RWPE2 (cell line): ENCODE data around the gene VIL1.

Experiments used
- ATAC-seq: fragments of 200-7000 bp; cut with Tn5 transposase; 3 replicates; pipeline ENCODE4 v1.9.1; 2021; ENCODE audit warnings: low read depth
- DNase-seq: peaks from one replicate; pipeline ENCODE4 v3.0.0-alpha.2; 2020; ENCODE audit warnings: low spot score
- H3K27ac ChIP-seq: fragments of 450-650 bp; 2 replicates; pipeline ENCODE4 v1.5.1; 2017; ENCODE audit warnings: mild to moderate bottlenecking; ENCODE audit not compliant: poor library complexity, severe bottlenecking
- H3K27me3 ChIP-seq: fragments of 250-450 bp; sonication (Bioruptor Pico); 2 replicates; pipeline ENCODE4 v1.5.1; 2021; ENCODE audit warnings: mild to moderate bottlenecking, moderate library complexity; ENCODE audit not compliant: insufficient read depth, poor library complexity, severe bottlenecking
- H3K36me3 ChIP-seq: fragments of 250-450 bp; sonication (Bioruptor Pico); 2 replicates; pipeline ENCODE4 v1.5.1; 2020; ENCODE audit warnings: low read depth, mild to moderate bottlenecking, moderate library complexity
- H3K4me1 ChIP-seq: fragments of 250-450 bp; sonication (Bioruptor Pico); 2 replicates; pipeline ENCODE4 v1.5.1; 2021; ENCODE audit warnings: mild to moderate bottlenecking, moderate library complexity; ENCODE audit not compliant: insufficient read depth, poor library complexity, severe bottlenecking
- H3K4me3 ChIP-seq: fragments of 250-450 bp; sonication (Bioruptor Pico); 2 replicates; pipeline ENCODE4 v1.5.1; 2021; ENCODE audit warnings: mild to moderate bottlenecking, moderate library complexity; ENCODE audit not compliant: severe bottlenecking
- H3K9me3 ChIP-seq: fragments of 250-450 bp; sonication (Bioruptor Pico); 2 replicates; pipeline ENCODE4 v1.5.1; 2021; ENCODE audit warnings: mild to moderate bottlenecking, moderate library complexity; ENCODE audit not compliant: severe bottlenecking
- TF ChIP-seq, protein P1 (sequence below): fragments of 450-650 bp; IDR thresholded peaks from one replicate; pipeline ENCODE4 v1.5.1; 2017; ENCODE audit warnings: mild to moderate bottlenecking, moderate library complexity; ENCODE audit not compliant: poor library complexity, severe bottlenecking

Gene VIL1

DNA sequence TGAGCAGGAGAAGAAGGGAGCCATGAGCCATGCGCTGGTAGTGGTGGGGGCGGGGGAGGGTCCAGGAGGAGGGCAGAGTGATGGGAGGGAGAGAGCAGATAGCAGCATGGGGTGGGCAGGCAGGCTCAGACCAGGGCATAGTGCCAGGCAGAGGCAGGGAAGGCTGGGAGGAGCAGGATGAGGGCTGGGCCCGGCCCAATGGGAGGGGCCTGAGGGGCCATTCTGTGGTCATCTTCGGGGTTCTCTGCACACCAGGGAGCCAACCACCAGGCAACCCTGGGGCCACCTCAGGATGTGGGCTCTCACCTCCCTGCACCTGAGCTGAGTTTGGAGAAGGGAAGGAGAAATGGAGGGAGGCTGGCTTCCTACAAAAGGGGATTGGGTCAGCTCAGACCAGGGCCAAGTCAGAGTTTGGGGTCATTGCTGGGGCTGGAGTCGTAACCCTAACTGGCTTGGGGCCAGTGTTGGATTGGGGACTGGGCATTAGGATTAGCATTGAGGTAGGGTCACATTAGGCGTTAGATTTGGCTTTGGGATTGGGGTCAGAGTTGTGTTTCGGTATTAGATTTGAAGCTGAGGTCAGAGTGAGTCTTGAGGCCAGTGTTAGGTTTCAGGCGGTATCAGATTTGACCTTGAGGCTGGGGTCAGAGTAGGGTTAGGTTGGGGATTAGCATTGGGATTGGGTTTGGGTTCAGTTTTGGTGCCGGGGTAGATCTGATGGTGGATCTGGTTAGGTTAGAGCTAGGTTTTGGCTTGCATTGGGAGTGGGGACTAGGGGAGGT, 11.2 kb downstream of the VIL1 start:
- Histone ChIP-seq H3K27me3 (no peaks in the 10 kb centered on the region), H3K4me3 (no peak overlapping the region), H3K4me1 (no peaks in the 10 kb centered on the region), H3K9me3 (no peaks in the 10 kb centered on the region), H3K36me3 (no peaks in the 10 kb centered on the region), H3K27ac (no peak overlapping the region)
- peak; percentile 6 for DNase-seq
- TF ChIP-seq, protein P1, sequence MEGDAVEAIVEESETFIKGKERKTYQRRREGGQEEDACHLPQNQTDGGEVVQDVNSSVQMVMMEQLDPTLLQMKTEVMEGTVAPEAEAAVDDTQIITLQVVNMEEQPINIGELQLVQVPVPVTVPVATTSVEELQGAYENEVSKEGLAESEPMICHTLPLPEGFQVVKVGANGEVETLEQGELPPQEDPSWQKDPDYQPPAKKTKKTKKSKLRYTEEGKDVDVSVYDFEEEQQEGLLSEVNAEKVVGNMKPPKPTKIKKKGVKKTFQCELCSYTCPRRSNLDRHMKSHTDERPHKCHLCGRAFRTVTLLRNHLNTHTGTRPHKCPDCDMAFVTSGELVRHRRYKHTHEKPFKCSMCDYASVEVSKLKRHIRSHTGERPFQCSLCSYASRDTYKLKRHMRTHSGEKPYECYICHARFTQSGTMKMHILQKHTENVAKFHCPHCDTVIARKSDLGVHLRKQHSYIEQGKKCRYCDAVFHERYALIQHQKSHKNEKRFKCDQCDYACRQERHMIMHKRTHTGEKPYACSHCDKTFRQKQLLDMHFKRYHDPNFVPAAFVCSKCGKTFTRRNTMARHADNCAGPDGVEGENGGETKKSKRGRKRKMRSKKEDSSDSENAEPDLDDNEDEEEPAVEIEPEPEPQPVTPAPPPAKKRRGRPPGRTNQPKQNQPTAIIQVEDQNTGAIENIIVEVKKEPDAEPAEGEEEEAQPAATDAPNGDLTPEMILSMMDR: no peak
- no peak; the same call in 2 of the 3 replicates for ATAC-seq

GRCh38 chr2:218430721-218431120, 11.8 kb downstream of the VIL1 start:
- DNase-seq (peak; percentile 43), ATAC-seq (no peak)
- Histone ChIP-seq H3K4me1 (no peaks in the 10 kb centered on the region), H3K27me3 (no peaks in the 10 kb centered on the region), H3K36me3 (no peaks in the 10 kb centered on the region), H3K4me3 (no peak overlapping the region), H3K9me3 (no peaks in the 10 kb centered on the region), H3K27ac (no peak overlapping the region)
- TF ChIP-seq, protein P1: no peak

GRCh38 chr2:218431878-218432277, 13.0 kb downstream of the VIL1 start:
- H3K9me3 ChIP-seq: no peaks in the 10 kb centered on the region
- H3K27ac ChIP-seq: no peak overlapping the region
- no peaks in the 10 kb centered on the region for H3K27me3 ChIP-seq
- H3K4me1 ChIP-seq: no peaks in the 10 kb centered on the region
- DNase-seq (peak; percentile 24), ATAC-seq (no peak)
- TF ChIP-seq, protein P1: no peak
- H3K4me3 ChIP-seq: no peak overlapping the region
- H3K36me3 ChIP-seq: no peaks in the 10 kb centered on the region

DNA sequence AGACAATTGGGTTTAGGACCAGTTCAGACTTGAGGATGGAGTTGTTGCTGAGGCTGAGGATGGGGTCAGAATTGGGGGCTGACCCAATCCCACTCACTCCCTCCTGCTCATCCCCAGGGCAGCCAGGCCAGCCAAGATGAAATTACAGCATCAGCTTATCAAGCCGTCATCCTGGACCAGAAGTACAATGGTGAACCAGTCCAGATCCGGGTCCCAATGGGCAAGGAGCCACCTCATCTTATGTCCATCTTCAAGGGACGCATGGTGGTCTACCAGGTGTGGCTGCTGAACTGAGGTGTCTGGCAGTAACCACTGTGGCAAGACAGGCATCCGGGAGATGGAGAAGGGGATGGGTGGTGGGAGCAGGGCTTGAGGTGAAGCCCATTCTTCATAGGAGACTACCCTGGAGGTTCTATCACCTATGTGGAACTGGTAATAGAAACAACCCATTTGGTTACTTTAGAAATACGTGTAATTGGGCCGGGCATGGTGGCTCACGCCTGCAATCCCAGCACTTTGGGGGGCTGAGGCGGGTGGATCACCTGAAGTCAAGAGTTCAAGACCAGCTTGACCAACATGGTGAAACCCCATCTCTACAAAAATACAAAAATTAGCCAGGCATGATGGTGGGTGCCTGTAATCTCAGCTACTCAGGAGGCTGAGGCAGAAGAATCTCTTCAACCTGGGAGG, 13.9 kb downstream of the VIL1 start:
- H3K9me3 ChIP-seq: no peaks in the 10 kb centered on the region
- no peak for ATAC-seq
- TF ChIP-seq, protein P1: no peak
- no peaks in the 10 kb centered on the region for H3K4me1 ChIP-seq
- H3K36me3 ChIP-seq: no peaks in the 10 kb centered on the region
- H3K27ac ChIP-seq: no peak overlapping the region
- peak; percentile 36 for DNase-seq
- H3K4me3 ChIP-seq: no peak overlapping the region
- no peaks in the 10 kb centered on the region for H3K27me3 ChIP-seq

DNA sequence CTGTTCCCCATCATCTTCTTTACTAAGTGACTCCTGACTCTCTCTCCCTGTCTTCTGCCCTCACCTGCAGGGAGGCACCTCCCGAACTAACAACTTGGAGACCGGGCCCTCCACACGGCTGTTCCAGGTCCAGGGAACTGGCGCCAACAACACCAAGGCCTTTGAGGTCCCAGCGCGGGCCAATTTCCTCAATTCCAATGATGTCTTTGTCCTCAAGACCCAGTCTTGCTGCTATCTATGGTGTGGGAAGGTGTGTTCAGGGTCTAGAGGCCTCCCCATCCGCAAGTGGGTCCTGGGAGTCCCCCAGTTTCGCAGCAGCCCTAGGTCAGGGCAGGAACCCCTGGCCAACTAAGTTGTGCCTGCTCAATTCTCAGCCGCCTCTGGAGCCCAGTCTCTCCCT, 15.5 kb downstream of the VIL1 start:
- Histone ChIP-seq H3K27ac (no peak overlapping the region), H3K9me3 (no peaks in the 10 kb centered on the region), H3K4me3 (no peak overlapping the region), H3K36me3 (no peaks in the 10 kb centered on the region), H3K27me3 (no peaks in the 10 kb centered on the region), H3K4me1 (no peaks in the 10 kb centered on the region)
- TF ChIP-seq, protein P1: no peak
- ATAC-seq (no peak), DNase-seq (peak; percentile 17)
